Measurements from ENCODE around the gene DACH1.

The DACH1 gene

GRCh38 chr13:71771144-71771543, 95.9 kb downstream of the DACH1 start:
- no peak for DNase-seq

GRCh38 chr13:71770710-71771109, 96.3 kb downstream of the DACH1 start:
- DNase-seq, result no peak

GRCh38 chr13:71768881-71769280, 98.1 kb downstream of the DACH1 start:
- no peak for DNase-seq

GRCh38 chr13:71759651-71760511, 107.1 kb downstream of the DACH1 start:
- no peak for DNase-seq

GRCh38 chr13:71758828-71759227, 108.2 kb downstream of the DACH1 start:
- no peak for DNase-seq

GRCh38 chr13:71754407-71754974, 112.5 kb downstream of the DACH1 start:
- DNase-seq, result no peak

- DNase-seq, result no peak
Observed at GRCh38 chr13:71752775-71753513, 114.1 kb downstream of the DACH1 start.

- no peak for DNase-seq
Observed at GRCh38 chr13:71751073-71751472, 115.9 kb downstream of the DACH1 start.

- no peak for DNase-seq
Observed at GRCh38 chr13:71730267-71730666, 136.7 kb downstream of the DACH1 start.

- DNase-seq, result no peak
Observed at GRCh38 chr13:71729441-71729840, 137.6 kb downstream of the DACH1 start.

GRCh38 chr13:71727662-71728061, 139.3 kb downstream of the DACH1 start:
- no peak for DNase-seq

GRCh38 chr13:71727042-71727441, 140.0 kb downstream of the DACH1 start:
- no peak for DNase-seq

GRCh38 chr13:71722206-71722605, 144.8 kb downstream of the DACH1 start:
- no peak for DNase-seq

- DNase-seq, result no peak
Observed at GRCh38 chr13:71721104-71721503, 145.9 kb downstream of the DACH1 start.

- no peak for DNase-seq
Observed at GRCh38 chr13:71718931-71719330, 148.1 kb downstream of the DACH1 start.

- DNase-seq, result no peak
Observed at GRCh38 chr13:71714802-71715375, 152.1 kb downstream of the DACH1 start.

- DNase-seq, result no peak
Observed at GRCh38 chr13:71712988-71713653, 153.9 kb downstream of the DACH1 start.

- no peak for DNase-seq
Observed at GRCh38 chr13:71704656-71705055, 162.3 kb downstream of the DACH1 start.

- no peak for DNase-seq
Observed at GRCh38 chr13:71703138-71703537, 163.9 kb downstream of the DACH1 start.

- DNase-seq, result no peak
Observed at GRCh38 chr13:71702253-71702652, 164.8 kb downstream of the DACH1 start.

GRCh38 chr13:71701741-71702140, 165.3 kb downstream of the DACH1 start:
- DNase-seq, result no peak

- no peak for DNase-seq
Observed at GRCh38 chr13:71699342-71699741, 167.7 kb downstream of the DACH1 start.

- DNase-seq, result no peak
Observed at GRCh38 chr13:71695662-71696061, 171.3 kb downstream of the DACH1 start.

Measured in activated CD8-positive, alpha-beta memory T cell treated with anti-CD3 and anti-CD28 coated beads, Interleukin-2, amount 50 U/mL, for 48 hours (primary cell).